Neural cell (in vitro differentiated cells): ENCODE data around the gene ISCA2. TPM values are rescaled to one million over a fixed set of nuclear protein-coding genes. Genes with fewer than 3 reads are reported as not detected.

Experiments
- H2AFZ ChIP-seq: fragments of 200-600, 300-800 bp; sonication (generic), shearing (Covaris generic); 2 replicates; pipeline ENCODE4 v1.6.0; 2014; ENCODE audit warnings: low read depth, mild to moderate bottlenecking, antibody characterized with exemption, low read length, moderate library complexity
- H3F3A ChIP-seq: fragments of 200-600 bp; shearing (Covaris generic); 2 replicates; pipeline ENCODE4 v1.6.1; 2016; ENCODE audit warnings: mild to moderate bottlenecking, moderate library complexity, mixed read lengths, antibody characterized with exemption, low read length; ENCODE audit not compliant: insufficient read depth, poor library complexity, severe bottlenecking
- H3K27ac ChIP-seq: fragments of 200-600, 300-800 bp; sonication (generic), shearing (Covaris generic); 2 replicates; pipeline ENCODE4 v1.5.1; 2014; ENCODE audit warnings: mild to moderate bottlenecking, low read length, moderate library complexity
- H3K27me3 ChIP-seq: fragments of 300-800, 200-600 bp; sonication (generic), shearing (Covaris generic); 2 replicates; pipeline ENCODE4 v1.6.0; 2014; ENCODE audit warnings: mild to moderate bottlenecking, low read depth, low read length, moderate library complexity; ENCODE audit not compliant: insufficient read depth
- H3K36me3 ChIP-seq: fragments of 300-800, 200-600 bp; sonication (generic), shearing (Covaris generic); 2 replicates; pipeline ENCODE4 v1.5.1; 2014; ENCODE audit warnings: mild to moderate bottlenecking, antibody characterized with exemption, low read length, moderate library complexity; ENCODE audit not compliant: insufficient read depth
- H3K4me2 ChIP-seq: fragments of 300-800, 200-600 bp; sonication (generic), shearing (Covaris generic); 2 replicates; pipeline ENCODE4 v1.6.0; 2014; ENCODE audit warnings: mild to moderate bottlenecking, low read length
- H3K4me3 ChIP-seq: fragments of 300-800, 200-600 bp; sonication (generic), shearing (Covaris generic); 2 replicates; pipeline ENCODE4 v1.5.1; 2014; ENCODE audit warnings: mild to moderate bottlenecking, low read length, moderate library complexity
- H3K79me2 ChIP-seq: fragments of 200-600 bp; shearing (Covaris generic); replicated peaks from 2 replicates; pipeline ENCODE4 v1.6.0; 2014; ENCODE audit warnings: mild to moderate bottlenecking, low read length, moderate library complexity; ENCODE audit not compliant: insufficient read depth
- H3K9ac ChIP-seq: fragments of 300-800, 200-600 bp; sonication (generic), shearing (Covaris generic); 2 replicates; pipeline ENCODE4 v1.6.1; 2016; ENCODE audit warnings: mild to moderate bottlenecking, low read length, mixed read lengths
- H3K9me2 ChIP-seq: fragments of 200-600 bp; shearing (Covaris generic); 2 replicates; pipeline ENCODE4 v1.6.1; 2016; ENCODE audit warnings: mild to moderate bottlenecking, low read length, mixed read lengths; ENCODE audit not compliant: insufficient read depth
- H3K9me3 ChIP-seq: fragments of 200-600, 300-800 bp; sonication (generic), shearing (Covaris generic); 2 replicates; pipeline ENCODE4 v1.6.1; 2016; ENCODE audit warnings: mild to moderate bottlenecking, mixed run types, low read length, moderate library complexity, mixed read lengths
- H4K20me1 ChIP-seq: fragments of 200-600 bp; shearing (Covaris generic); 2 replicates; pipeline ENCODE4 v1.6.1; 2016; ENCODE audit warnings: mild to moderate bottlenecking, mixed run types; ENCODE audit not compliant: insufficient read depth
- EP300 ChIP-seq: fragments of 450-650 bp; conservative IDR thresholded peaks from 2 replicates; pipeline ENCODE4 v1.6.1; 2014; ENCODE audit warnings: antibody characterized with exemption, mild to moderate bottlenecking, moderate library complexity; ENCODE audit not compliant: poor library complexity, severe bottlenecking
- EZH2 ChIP-seq: fragments of 200-600, 300-800 bp; shearing (Covaris generic), sonication (generic); IDR thresholded peaks from 2 replicates; pipeline ENCODE4 v1.6.1; 2014; ENCODE audit warnings: antibody characterized with exemption, low read length, borderline replicate concordance, mild to moderate bottlenecking; ENCODE audit not compliant: insufficient read depth, poor library complexity, severe bottlenecking
- MXI1 ChIP-seq: fragments of 450-650 bp; conservative IDR thresholded peaks from 2 replicates; pipeline ENCODE4 v1.6.1; 2014; ENCODE audit warnings: antibody characterized with exemption, mild to moderate bottlenecking; ENCODE audit not compliant: poor library complexity, severe bottlenecking
- POLR2AphosphoS5 ChIP-seq: IDR thresholded peaks from 2 replicates; pipeline ENCODE4 v1.6.1; 2012
- RAD21 ChIP-seq: fragments of 450-650 bp; conservative IDR thresholded peaks from 2 replicates; pipeline ENCODE4 v1.6.1; 2014; ENCODE audit warnings: antibody characterized with exemption, mild to moderate bottlenecking, moderate library complexity
- SMC3 ChIP-seq: fragments of 450-650 bp; conservative IDR thresholded peaks from 2 replicates; pipeline ENCODE4 v1.6.1; 2014; ENCODE audit warnings: antibody characterized with exemption, mild to moderate bottlenecking, moderate library complexity; ENCODE audit not compliant: poor library complexity
- TAF1 ChIP-seq: IDR thresholded peaks from 2 replicates; pipeline ENCODE4 v1.6.1; 2012; ENCODE audit warnings: low read depth
- polyA plus RNA-seq: library from polyadenylated mRNA; depleted of rRNA; stranded (reverse); fragments of >200 nt; gene quantifications from 2 replicates; pipeline ENCODE4 v1.2.3, GENCODE V29; 2014
- TF ChIP-seq, protein P1 (sequence below): fragments of 450-650 bp; IDR thresholded peaks from 2 replicates; pipeline ENCODE4 v1.5.1; 2014; ENCODE audit warnings: antibody characterized with exemption, mild to moderate bottlenecking, moderate library complexity; ENCODE audit not compliant: poor library complexity, severe bottlenecking
- TF ChIP-seq, protein P2 (sequence below): IDR thresholded peaks from 2 replicates; pipeline ENCODE4 v1.6.1; 2012; ENCODE audit warnings: borderline replicate concordance

Gene ISCA2
- polyA plus RNA-seq, 1 donor from 2014 or later, result 45.1 TPM

DNA sequence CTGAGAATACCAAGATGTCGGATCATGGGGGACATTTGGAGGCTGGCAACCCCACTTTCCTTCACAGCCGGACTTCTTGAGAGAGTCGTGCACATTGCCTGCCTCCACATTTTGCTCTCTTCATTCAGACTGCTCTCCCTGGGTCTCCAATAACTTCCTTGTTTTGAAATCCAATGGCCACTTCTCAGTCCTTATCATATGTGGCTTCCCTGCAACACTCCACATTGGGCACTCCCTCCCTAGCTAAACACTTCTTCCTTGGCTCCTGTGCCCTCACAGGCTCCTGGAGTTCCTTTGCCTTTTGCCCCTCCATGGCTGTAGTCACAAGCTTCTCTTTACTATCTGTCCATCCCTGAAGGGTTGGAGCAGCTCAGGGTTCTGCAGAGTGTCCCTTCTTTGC lies 30.6 kb upstream of the ISCA2 start:
- no peaks in the 10 kb centered on the region for H3K36me3 ChIP-seq
- no peaks in the 10 kb centered on the region for H4K20me1 ChIP-seq
- no peak overlapping the region for H3K9ac ChIP-seq
- no peaks in the 10 kb centered on the region for H3F3A ChIP-seq
- no peak for TF ChIP-seq TAF1
- no peak for TF ChIP-seq SMC3
- no peak for TF ChIP-seq RAD21
- TF ChIP-seq, protein P1, sequence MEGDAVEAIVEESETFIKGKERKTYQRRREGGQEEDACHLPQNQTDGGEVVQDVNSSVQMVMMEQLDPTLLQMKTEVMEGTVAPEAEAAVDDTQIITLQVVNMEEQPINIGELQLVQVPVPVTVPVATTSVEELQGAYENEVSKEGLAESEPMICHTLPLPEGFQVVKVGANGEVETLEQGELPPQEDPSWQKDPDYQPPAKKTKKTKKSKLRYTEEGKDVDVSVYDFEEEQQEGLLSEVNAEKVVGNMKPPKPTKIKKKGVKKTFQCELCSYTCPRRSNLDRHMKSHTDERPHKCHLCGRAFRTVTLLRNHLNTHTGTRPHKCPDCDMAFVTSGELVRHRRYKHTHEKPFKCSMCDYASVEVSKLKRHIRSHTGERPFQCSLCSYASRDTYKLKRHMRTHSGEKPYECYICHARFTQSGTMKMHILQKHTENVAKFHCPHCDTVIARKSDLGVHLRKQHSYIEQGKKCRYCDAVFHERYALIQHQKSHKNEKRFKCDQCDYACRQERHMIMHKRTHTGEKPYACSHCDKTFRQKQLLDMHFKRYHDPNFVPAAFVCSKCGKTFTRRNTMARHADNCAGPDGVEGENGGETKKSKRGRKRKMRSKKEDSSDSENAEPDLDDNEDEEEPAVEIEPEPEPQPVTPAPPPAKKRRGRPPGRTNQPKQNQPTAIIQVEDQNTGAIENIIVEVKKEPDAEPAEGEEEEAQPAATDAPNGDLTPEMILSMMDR, result no peak
- H3K27me3 ChIP-seq, result no peaks in the 10 kb centered on the region
- H3K79me2 ChIP-seq, result no peaks in the 10 kb centered on the region
- no peak overlapping the region for H3K4me3 ChIP-seq
- no peak overlapping the region for H2AFZ ChIP-seq
- no peak overlapping the region for H3K4me2 ChIP-seq
- H3K9me3 ChIP-seq, result no peaks in the 10 kb centered on the region
- no peaks in the 10 kb centered on the region for H3K9me2 ChIP-seq
- H3K27ac ChIP-seq, result no peak overlapping the region

DNA sequence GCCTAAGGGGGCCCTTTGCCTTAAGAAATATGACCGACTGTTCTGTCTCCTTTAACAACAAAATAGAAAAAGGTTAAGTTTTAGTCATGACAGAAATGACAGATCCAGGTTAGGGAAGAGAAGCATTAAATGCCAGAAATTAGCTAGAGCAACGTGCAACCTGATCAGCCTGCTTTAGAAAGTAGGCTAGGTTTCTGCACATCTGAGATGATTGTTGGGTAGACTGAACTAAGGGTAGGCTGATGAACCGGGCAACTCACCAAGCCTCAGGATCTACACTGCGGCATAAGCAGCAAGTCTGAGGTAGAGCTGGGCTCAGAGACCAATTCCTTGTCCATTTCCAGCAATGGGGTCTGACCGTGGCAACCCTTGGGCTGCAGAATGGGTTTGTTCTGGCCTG lies 29.9 kb upstream of the ISCA2 start:
- Histone ChIP-seq H3K4me2 (no peak overlapping the region), H4K20me1 (no peaks in the 10 kb centered on the region), H3K36me3 (no peaks in the 10 kb centered on the region), H3K9me3 (no peaks in the 10 kb centered on the region), H3K79me2 (no peaks in the 10 kb centered on the region), H3F3A (no peaks in the 10 kb centered on the region), H3K9me2 (no peaks in the 10 kb centered on the region), H2AFZ (no peak overlapping the region), H3K9ac (no peak overlapping the region), H3K27ac (no peak overlapping the region), H3K27me3 (no peaks in the 10 kb centered on the region), H3K4me3 (no peak overlapping the region)
- TF ChIP-seq SMC3 (no peak), MXI1 (no peak), EP300 (no peak), POLR2AphosphoS5 (no peak), EZH2 (no peak), RAD21 (no peak), TAF1 (no peak)
- TF ChIP-seq, protein P1, result no peak
- TF ChIP-seq, protein P2, sequence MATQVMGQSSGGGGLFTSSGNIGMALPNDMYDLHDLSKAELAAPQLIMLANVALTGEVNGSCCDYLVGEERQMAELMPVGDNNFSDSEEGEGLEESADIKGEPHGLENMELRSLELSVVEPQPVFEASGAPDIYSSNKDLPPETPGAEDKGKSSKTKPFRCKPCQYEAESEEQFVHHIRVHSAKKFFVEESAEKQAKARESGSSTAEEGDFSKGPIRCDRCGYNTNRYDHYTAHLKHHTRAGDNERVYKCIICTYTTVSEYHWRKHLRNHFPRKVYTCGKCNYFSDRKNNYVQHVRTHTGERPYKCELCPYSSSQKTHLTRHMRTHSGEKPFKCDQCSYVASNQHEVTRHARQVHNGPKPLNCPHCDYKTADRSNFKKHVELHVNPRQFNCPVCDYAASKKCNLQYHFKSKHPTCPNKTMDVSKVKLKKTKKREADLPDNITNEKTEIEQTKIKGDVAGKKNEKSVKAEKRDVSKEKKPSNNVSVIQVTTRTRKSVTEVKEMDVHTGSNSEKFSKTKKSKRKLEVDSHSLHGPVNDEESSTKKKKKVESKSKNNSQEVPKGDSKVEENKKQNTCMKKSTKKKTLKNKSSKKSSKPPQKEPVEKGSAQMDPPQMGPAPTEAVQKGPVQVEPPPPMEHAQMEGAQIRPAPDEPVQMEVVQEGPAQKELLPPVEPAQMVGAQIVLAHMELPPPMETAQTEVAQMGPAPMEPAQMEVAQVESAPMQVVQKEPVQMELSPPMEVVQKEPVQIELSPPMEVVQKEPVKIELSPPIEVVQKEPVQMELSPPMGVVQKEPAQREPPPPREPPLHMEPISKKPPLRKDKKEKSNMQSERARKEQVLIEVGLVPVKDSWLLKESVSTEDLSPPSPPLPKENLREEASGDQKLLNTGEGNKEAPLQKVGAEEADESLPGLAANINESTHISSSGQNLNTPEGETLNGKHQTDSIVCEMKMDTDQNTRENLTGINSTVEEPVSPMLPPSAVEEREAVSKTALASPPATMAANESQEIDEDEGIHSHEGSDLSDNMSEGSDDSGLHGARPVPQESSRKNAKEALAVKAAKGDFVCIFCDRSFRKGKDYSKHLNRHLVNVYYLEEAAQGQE, result no peak
